GM12878 (cell line): ENCODE data around the gene IL1RAPL1. TPM values are rescaled to one million over a fixed set of nuclear protein-coding genes. Genes with fewer than 3 reads are reported as not detected.

Source experiments
- ATAC-seq: fragments of 200-7000 bp; cut with Tn5 transposase; 3 replicates; pipeline ENCODE4 v1.9.1; 2020; ENCODE audit warnings: mild to moderate bottlenecking, moderate library complexity
- BruUV-seq: library from RNA; stranded (reverse); fragments of 400-500 nt; replicated peaks from 2 replicates; lab custom pipeline; 2021; lab: Mats Ljungman, UMichigan
- CTCF ChIA-PET: fragments of 300-600 bp; sonication (Branson Sonifier 250); formaldehyde crosslinking; extraction: SDS; loops from one replicate; lab custom pipeline; 2021; ENCODE audit warnings: inconsistent platforms; lab: Yijun Ruan, JAX
- POLR2A ChIA-PET: fragments of 350-600 bp; formaldehyde crosslinking; extraction: SDS; loops from one replicate; lab custom pipeline; 2021; ENCODE audit warnings: inconsistent platforms; lab: Charles Lee
- RAD21 ChIA-PET: fragments of 300-600 bp; sonication (Branson Sonifier 250); formaldehyde crosslinking; loops from one replicate; lab custom pipeline; 2023; ENCODE audit warnings: antibody characterized with exemption; ENCODE audit not compliant: unreplicated experiment; lab: Charles Lee
- SMC1A ChIA-PET: fragments of 300-600 bp; sonication (Branson Sonifier 250); formaldehyde crosslinking; loops from one replicate; lab custom pipeline; 2023; ENCODE audit not compliant: unreplicated experiment, uncharacterized antibody; lab: Charles Lee
- DNase-seq: peaks from one replicate; pipeline ENCODE4 v3.0.0-alpha.2; 2011; ENCODE audit warnings: low read depth, low spot score
- FAIRE-seq: peaks from 3 replicates; lab custom pipeline; 2011; peaks lifted over from hg19 to GRCh38; lab: Jason Lieb, UNC
- H2AFZ ChIP-seq: 2 replicates; pipeline ENCODE4 v1.6.0; 2011; ENCODE audit warnings: low read depth, low read length, control low read depth; ENCODE audit not compliant: control insufficient read depth
- H3K27ac ChIP-seq: 2 replicates; pipeline ENCODE4 v1.5.1; 2011; ENCODE audit warnings: control low read depth; ENCODE audit not compliant: control insufficient read depth, insufficient read depth
- H3K27me3 ChIP-seq, 2 experiments: replicated peaks in 1 of 2; 2 replicates each; pipeline versions ENCODE4 v1.6.0 to v1.6.1; 2011; ENCODE audit warnings: low read length in 1 of 2; ENCODE audit not compliant: control insufficient read depth in 2 of 2, insufficient read depth in 2 of 2
- H3K36me3 ChIP-seq, 2 experiments: 2 replicates each; pipeline ENCODE4 v1.5.1; 2011; ENCODE audit warnings: low read length in 1 of 2; ENCODE audit not compliant: control insufficient read depth in 2 of 2, insufficient read depth in 2 of 2
- H3K4me1 ChIP-seq: 2 replicates; pipeline ENCODE4 v1.6.1; 2011; ENCODE audit warnings: mild to moderate bottlenecking, low read length, moderate library complexity, mixed read lengths; ENCODE audit not compliant: control insufficient read depth, insufficient read depth
- H3K4me2 ChIP-seq: 2 replicates; pipeline ENCODE4 v1.6.0; 2011; ENCODE audit warnings: control low read depth; ENCODE audit not compliant: control insufficient read depth, insufficient read depth
- H3K4me3 ChIP-seq: fragments of 200-600 bp; sonication (generic); 2 replicates; pipeline ENCODE4 v1.5.1; 2016
- H3K79me2 ChIP-seq: 2 replicates; pipeline ENCODE4 v1.6.0; 2011; ENCODE audit warnings: low read length; ENCODE audit not compliant: control insufficient read depth, insufficient read depth
- H3K9ac ChIP-seq: 2 replicates; pipeline ENCODE4 v1.8.0; 2011; ENCODE audit warnings: low read length, control low read depth, mixed read lengths; ENCODE audit not compliant: control insufficient read depth, insufficient read depth
- H3K9me3 ChIP-seq: replicated peaks from 3 replicates; pipeline ENCODE4 v1.5.1; 2011; ENCODE audit warnings: mild to moderate bottlenecking, low read length; ENCODE audit not compliant: control insufficient read depth, insufficient read depth
- H4K20me1 ChIP-seq: 2 replicates; pipeline ENCODE4 v1.6.0; 2011; ENCODE audit not compliant: control insufficient read depth, insufficient read depth
- BMI1 ChIP-seq: fragments of 450-650 bp; IDR thresholded peaks from 2 replicates; pipeline ENCODE4 v1.6.1; 2016; ENCODE audit warnings: mild to moderate bottlenecking, moderate library complexity, borderline replicate concordance
- CBFB ChIP-seq: IDR thresholded peaks from 2 replicates; pipeline ENCODE4 v1.6.1; 2016; ENCODE audit warnings: antibody characterized with exemption, low read depth
- ESRRA ChIP-seq: IDR thresholded peaks from 2 replicates; pipeline ENCODE4 v1.6.1; 2012; ENCODE audit warnings: mild to moderate bottlenecking, low read length, improper control_type of control experiment
- HDAC2 ChIP-seq: fragments of 200-600 bp; sonication (generic); IDR thresholded peaks from 2 replicates; pipeline ENCODE4 v1.6.1; 2017
- HDAC6 ChIP-seq: fragments of 200-600 bp; sonication (generic); IDR thresholded peaks from one replicate; pipeline ENCODE4 v1.8.0; 2017; ENCODE audit warnings: antibody characterized with exemption; ENCODE audit not compliant: unreplicated experiment
- HDGF ChIP-seq: fragments of 450-650 bp; IDR thresholded peaks from 2 replicates; pipeline ENCODE4 v1.6.1; 2016; ENCODE audit warnings: antibody characterized with exemption
- IRF3 ChIP-seq: fragments of 450-650 bp; IDR thresholded peaks from 2 replicates; pipeline ENCODE4 v1.6.1; 2014; ENCODE audit warnings: mild to moderate bottlenecking
- MYB ChIP-seq: fragments of 150-350 bp; IDR thresholded peaks from 2 replicates; pipeline ENCODE4 v1.6.1; 2014; ENCODE audit warnings: mild to moderate bottlenecking, low read depth, low read length, borderline replicate concordance
- NFIC ChIP-seq: IDR thresholded peaks from 2 replicates; pipeline ENCODE4 v1.6.1; 2012; ENCODE audit warnings: low read depth, mild to moderate bottlenecking, inconsistent platforms, low read length, moderate library complexity
- NFYB ChIP-seq: IDR thresholded peaks from 2 replicates; pipeline ENCODE4 v1.6.1; 2011; ENCODE audit warnings: low read depth, mild to moderate bottlenecking, low read length, improper control_type of control experiment, moderate library complexity; ENCODE audit not compliant: insufficient read depth
- POLR2AphosphoS5 ChIP-seq: IDR thresholded peaks from 2 replicates; pipeline ENCODE4 v1.6.1; 2011; ENCODE audit warnings: mild to moderate bottlenecking, low read length, inconsistent platforms
- RUNX3 ChIP-seq: IDR thresholded peaks from 2 replicates; pipeline ENCODE4 v1.6.1; 2012; ENCODE audit warnings: low read length, inconsistent platforms
- SIN3A ChIP-seq: IDR thresholded peaks from 2 replicates; pipeline ENCODE4 v1.6.1; 2012; ENCODE audit warnings: low read depth, low read length, improper control_type of control experiment
- ZBED1 ChIP-seq: IDR thresholded peaks from 2 replicates; pipeline ENCODE4 v1.6.1; 2016; ENCODE audit warnings: borderline replicate concordance
- ZNF217 ChIP-seq: fragments of 450-650 bp; IDR thresholded peaks from 2 replicates; pipeline ENCODE4 v1.6.1; 2017; ENCODE audit warnings: antibody characterized with exemption, mild to moderate bottlenecking
- ZNF274 ChIP-seq: IDR thresholded peaks from one replicate; pipeline ENCODE4 v1.8.0; 2011; ENCODE audit not compliant: insufficient read length, insufficient read depth
- WGBS: methylation state at CpG from one replicate; pipeline ENCODE4 v1.1.6; 2016; ENCODE audit warnings: low lambda C conversion rate; ENCODE audit not compliant: insufficient replicate concordance, insufficient coverage; ENCODE audit errors: missing lambda C conversion rate; 5-methylcytosine and 5-hydroxymethylcytosine counted together
- in situ Hi-C: fragments of 300-500 bp; cut with MboI; formaldehyde crosslinking; loops from 9 replicates; pipeline ENCODE4 v1.14.3; 2018; ENCODE audit warnings: mixed read lengths
- intact Hi-C: fragments of 100-400 bp; cut with micrococcal nuclease; formaldehyde crosslinking; loops from one replicate; pipeline ENCODE4 v1.14.2; 2022; ENCODE audit not compliant: unreplicated experiment
- polyA plus RNA-seq, 11 experiments: library from polyadenylated mRNA; depleted of rRNA in 4 of 11; unstranded in 6 of 11; stranded (reverse) in 5 of 11; fragments of >200 nt; fragmentation: Nextera tagmentation in 4 of 11; fragmentation: Illumina TruSeq in 1 of 11; extraction: Ambion mirVana in 4 of 11; extraction: Trizol in 1 of 11; gene quantifications; 1 replicate in 1 of 11; 2 replicates in 10 of 11; pipeline versions ENCODE4 v1.2.1 to v1.2.3, GENCODE V29; 2011 to 2016; ENCODE audit warnings: inconsistent platforms in 2 of 11, missing spikeins in 2 of 11, low read depth in 1 of 11
- total RNA-seq, 4 experiments: library from RNA; depleted of rRNA in 3 of 4; stranded (reverse); fragments of >200 nt in 3 of 4; fragmentation: Illumina TruSeq in 1 of 4; extraction: Trizol in 1 of 4; gene quantifications; 2 replicates each; pipeline versions ENCODE4 v1.2.1 to v1.2.3, GENCODE V29; 2013 to 2021

The IL1RAPL1 gene
- total and polyA plus RNA-seq, 10 of the 15 experiments (the other 5 are each of a cell fraction or from before 2014, with no cell fraction given) = not detected

- no peaks in the 10 kb centered on the region for H3K4me1 ChIP-seq
- DNase-seq (no peak), ATAC-seq (no peak), FAIRE-seq (no peak)
- no peaks in the 10 kb centered on the region for H4K20me1 ChIP-seq
- no peak overlapping the region for H2AFZ ChIP-seq
- ChIA-PET SMC1A (interaction anchor here (1.2 kb wide), 1 partner anchor 36 kb away, joined by 3 read pairs; no protein-coding TSS in a partner anchor), POLR2A (no interaction called here), RAD21 (no interaction called here), CTCF (no interaction called here)
- no peaks in the 10 kb centered on the region for H3K9me3 ChIP-seq
- H3K9ac ChIP-seq = no peak overlapping the region
- no peaks in the 10 kb centered on the region for H3K36me3 ChIP-seq
- no peak overlapping the region for H3K27ac ChIP-seq
- TF ChIP-seq IRF3 (no peak), NFYB (no peak), RUNX3 (no peak), BMI1 (no peak), ZNF274 (no peak), SIN3A (no peak), NFIC (no peak), ZNF217 (no peak), HDAC6 (no peak), CBFB (no peak), HDGF (no peak), POLR2AphosphoS5 (no peak), HDAC2 (no peak), ESRRA (no peak), MYB (no peak), ZBED1 (no peak)
- H3K79me2 ChIP-seq = no peaks in the 10 kb centered on the region
- intact Hi-C loops = no loop called here
- in situ Hi-C loops = no loop called here
- no peak overlapping the region for H3K4me2 ChIP-seq
- BruUV-seq = no TSS peak
- WGBS = 33% methylated on average over 3 of the region's 3 CpGs
- no peak overlapping the region for H3K4me3 ChIP-seq
- H3K27me3 ChIP-seq = no peaks in the 10 kb centered on the region
Measured at GRCh38 chrX:29043746-29044145, 456.5 kb downstream of the IL1RAPL1 start.
